LoVo (cell line): ENCODE data around the gene SLC25A53.
"Not testable (repeated sequence)": the region's sequence is repeated elsewhere in the genome, so short reads cannot be mapped to it uniquely, and the experiment has no call there.

Experiments
- DNase-seq: peaks from one replicate; pipeline ENCODE4 v3.0.0-alpha.2; 2016; ENCODE audit warnings: low spot score

Gene SLC25A53

GRCh38 chrX:104075778-104076445 is 80.9 kb downstream of the SLC25A53 start, which contains the start of gene TMSB15C:
TSS of gene TMSB15C (minus strand) at chrX:104076236.
- not testable (repeated sequence) for DNase-seq

- not testable (repeated sequence) for DNase-seq
Observed at GRCh38 chrX:104062636-104063035, 94.2 kb downstream of the SLC25A53 start.

DNA sequence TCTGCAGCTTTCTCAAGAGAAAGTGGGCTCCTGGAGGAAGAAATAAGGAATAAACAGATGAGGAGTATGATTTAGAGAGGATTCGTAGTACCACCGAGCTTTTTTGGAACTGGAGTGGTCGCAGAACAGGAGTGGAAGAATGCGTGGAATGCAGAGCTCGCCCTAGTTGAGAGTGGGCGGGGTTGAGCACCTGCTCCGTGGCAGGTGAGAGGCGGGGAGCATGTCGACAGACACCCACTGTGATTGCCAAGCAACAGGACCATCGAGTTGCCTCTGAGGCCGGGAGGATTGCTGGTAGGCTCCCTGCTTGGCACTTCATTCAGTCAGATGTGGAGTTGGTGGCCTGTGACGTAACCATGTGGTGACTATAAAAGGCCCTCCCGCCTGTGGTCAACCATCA is 101.9 kb downstream of the SLC25A53 start:
- DNase-seq: not testable (repeated sequence)
